ENCODE results near the gene RAB11B. TPM values are rescaled to one million over a fixed set of nuclear protein-coding genes. Genes with fewer than 3 reads are reported as not detected.

RAB11B gene
- total and polyA plus RNA-seq, 9 of the 15 experiments (the other 6 are each of a cell fraction or from before 2014, with no cell fraction given): 0.74 to 71.0 (median 13.8) TPM

- TF ChIP-seq ZNF197 (CRISPR knock-in tag; IDR thresholded peaks at IDR 0.05; ENCODE audit: low read depth): no peak
- TF ChIP-seq ZNF586 (CRISPR knock-in tag; conservative IDR thresholded peaks at IDR 0.05): no peak
- TF ChIP-seq, protein P1, sequence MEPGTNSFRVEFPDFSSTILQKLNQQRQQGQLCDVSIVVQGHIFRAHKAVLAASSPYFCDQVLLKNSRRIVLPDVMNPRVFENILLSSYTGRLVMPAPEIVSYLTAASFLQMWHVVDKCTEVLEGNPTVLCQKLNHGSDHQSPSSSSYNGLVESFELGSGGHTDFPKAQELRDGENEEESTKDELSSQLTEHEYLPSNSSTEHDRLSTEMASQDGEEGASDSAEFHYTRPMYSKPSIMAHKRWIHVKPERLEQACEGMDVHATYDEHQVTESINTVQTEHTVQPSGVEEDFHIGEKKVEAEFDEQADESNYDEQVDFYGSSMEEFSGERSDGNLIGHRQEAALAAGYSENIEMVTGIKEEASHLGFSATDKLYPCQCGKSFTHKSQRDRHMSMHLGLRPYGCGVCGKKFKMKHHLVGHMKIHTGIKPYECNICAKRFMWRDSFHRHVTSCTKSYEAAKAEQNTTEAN (CRISPR knock-in tag; IDR thresholded peaks at IDR 0.05): no peak
- TF ChIP-seq ZC3H11A (IDR thresholded peaks at IDR 0.05; ENCODE audit: low read depth, low read length): no peak
- no peak for TF ChIP-seq ZNF436 (CRISPR knock-in tag; IDR thresholded peaks at IDR 0.05)
- no peak for TF ChIP-seq ZNF644 (tag; IDR thresholded peaks at IDR 0.05; ENCODE audit: low read depth)
- no peak for TF ChIP-seq ZNF212 (CRISPR knock-in tag; IDR thresholded peaks at IDR 0.05)
- TF ChIP-seq XRCC4 (IDR thresholded peaks at IDR 0.05; ENCODE audit: extremely low read depth, insufficient read depth, insufficient read length): no peak
- TF ChIP-seq TFAM (CRISPR knock-in tag; conservative IDR thresholded peaks at IDR 0.05): no peak
- TF ChIP-seq ZNF217 (CRISPR knock-in tag; IDR thresholded peaks at IDR 0.05): no peak
- TF ChIP-seq DDX20 (tag; IDR thresholded peaks at IDR 0.05; ENCODE audit: low read depth): no peak
- TF ChIP-seq, protein P2, sequence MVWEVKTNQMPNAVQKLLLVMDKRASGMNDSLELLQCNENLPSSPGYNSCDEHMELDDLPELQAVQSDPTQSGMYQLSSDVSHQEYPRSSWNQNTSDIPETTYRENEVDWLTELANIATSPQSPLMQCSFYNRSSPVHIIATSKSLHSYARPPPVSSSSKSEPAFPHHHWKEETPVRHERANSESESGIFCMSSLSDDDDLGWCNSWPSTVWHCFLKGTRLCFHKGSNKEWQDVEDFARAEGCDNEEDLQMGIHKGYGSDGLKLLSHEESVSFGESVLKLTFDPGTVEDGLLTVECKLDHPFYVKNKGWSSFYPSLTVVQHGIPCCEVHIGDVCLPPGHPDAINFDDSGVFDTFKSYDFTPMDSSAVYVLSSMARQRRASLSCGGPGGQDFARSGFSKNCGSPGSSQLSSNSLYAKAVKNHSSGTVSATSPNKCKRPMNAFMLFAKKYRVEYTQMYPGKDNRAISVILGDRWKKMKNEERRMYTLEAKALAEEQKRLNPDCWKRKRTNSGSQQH (CRISPR knock-in tag; IDR thresholded peaks at IDR 0.05): no peak
- TF ChIP-seq, protein P3, sequence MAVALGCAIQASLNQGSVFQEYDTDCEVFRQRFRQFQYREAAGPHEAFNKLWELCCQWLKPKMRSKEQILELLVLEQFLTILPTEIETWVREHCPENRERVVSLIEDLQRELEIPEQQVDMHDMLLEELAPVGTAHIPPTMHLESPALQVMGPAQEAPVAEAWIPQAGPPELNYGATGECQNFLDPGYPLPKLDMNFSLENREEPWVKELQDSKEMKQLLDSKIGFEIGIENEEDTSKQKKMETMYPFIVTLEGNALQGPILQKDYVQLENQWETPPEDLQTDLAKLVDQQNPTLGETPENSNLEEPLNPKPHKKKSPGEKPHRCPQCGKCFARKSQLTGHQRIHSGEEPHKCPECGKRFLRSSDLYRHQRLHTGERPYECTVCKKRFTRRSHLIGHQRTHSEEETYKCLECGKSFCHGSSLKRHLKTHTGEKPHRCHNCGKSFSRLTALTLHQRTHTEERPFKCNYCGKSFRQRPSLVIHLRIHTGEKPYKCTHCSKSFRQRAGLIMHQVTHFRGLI (CRISPR knock-in tag; IDR thresholded peaks at IDR 0.05): no peak
- TF ChIP-seq ZNF561 (CRISPR knock-in tag; conservative IDR thresholded peaks at IDR 0.05): no peak
- peak; percentile 76 for TF ChIP-seq GATAD2B (IDR thresholded peaks at IDR 0.05; ENCODE audit: borderline replicate concordance)
- no peak for TF ChIP-seq DEAF1 (CRISPR knock-in tag; IDR thresholded peaks at IDR 0.05)
- TF ChIP-seq TRIM28 (IDR thresholded peaks at IDR 0.05): no peak
- TF ChIP-seq ZBTB17 (CRISPR knock-in tag; IDR thresholded peaks at IDR 0.05): no peak
- peak; percentile 43; the same call in 1 of the 2 replicates for TF ChIP-seq CREM (IDR thresholded peaks at IDR 0.05; ENCODE audit: low read depth)
- no peak for TF ChIP-seq TAF7 (tag; IDR thresholded peaks at IDR 0.05)
- no peak for TF ChIP-seq ZFP36 (IDR thresholded peaks at IDR 0.05; ENCODE audit: low read depth, low read length, partially characterized antibody)
- no peak for TF ChIP-seq ADNP (tag; IDR thresholded peaks at IDR 0.05)
- TF ChIP-seq FOXK1 (CRISPR knock-in tag; IDR thresholded peaks at IDR 0.05; ENCODE audit: borderline replicate concordance): no peak
- TF ChIP-seq ESRRA (IDR thresholded peaks at IDR 0.05; ENCODE audit: borderline replicate concordance, low read depth): no peak; the same call in 1 of the 2 replicates
Observed at GRCh38 chr19:8412783-8413628, 22.8 kb downstream of the RAB11B start, which contains the start of gene MARCHF2 (continued).

Data from K562 (cell line).